ENCODE measurements around the gene ABCA6. TPM values are rescaled to one million over a fixed set of nuclear protein-coding genes. Genes with fewer than 3 reads are reported as not detected.

Gene ABCA6
- polyA plus RNA-seq, 2 of the 4 experiments (the other 2 are of a cell fraction): 0.05 TPM; not detected in 1

GRCh38 chr17:69030169-69030568, 111.5 kb downstream of the ABCA6 start (continued):
- no peak for TF ChIP-seq ZSCAN20 (CRISPR knock-in tag; IDR thresholded peaks at IDR 0.05)
- no peak for TF ChIP-seq ESRRA (IDR thresholded peaks at IDR 0.05; ENCODE audit: borderline replicate concordance, low read length)
- TF ChIP-seq CHD4 (IDR thresholded peaks at IDR 0.05; ENCODE audit: borderline replicate concordance): no peak

Small RNA genes lying within 50 kb of the gene (small RNA-seq; reads per million reads assigned to genes)
- gene MIR4524B: 0 reads per million in 6 experiments

Other genes starting within 250 kb of the ABCA6 start
- 0.34 and 0.36 TPM in 2 replicates for gene ABCA8, start 186.5 kb downstream of the ABCA6 start, polyA plus RNA-seq (2011; rRNA removed)
- gene ABCA8, start 186.5 kb downstream of the ABCA6 start, polyA plus RNA-seq (2017; fragmentation: RNase III; extraction: RNeasy Plus Mini Kit Qiagen cat#74134 plus additional on column Dnase treatment): 0.26 to 0.61 TPM (median 0.33 TPM) in 3 replicates
- gene ABCA9, start 81.0 kb downstream of the ABCA6 start, polyA plus RNA-seq (2011; rRNA removed): 0.01 TPM in 1 of 2 replicates, not detected in the other
- gene ABCA9, start 81.0 kb downstream of the ABCA6 start, polyA plus RNA-seq (2017; fragmentation: RNase III; extraction: RNeasy Plus Mini Kit Qiagen cat#74134 plus additional on column Dnase treatment): 0.03 TPM in 1 of 3 replicates, not detected in the others
- gene ABCA10, start 86.9 kb upstream of the ABCA6 start, polyA plus RNA-seq (2011; rRNA removed): 0.38 and 0.66 TPM in 2 replicates
- gene ABCA10, start 86.9 kb upstream of the ABCA6 start, polyA plus RNA-seq (2017; fragmentation: RNase III; extraction: RNeasy Plus Mini Kit Qiagen cat#74134 plus additional on column Dnase treatment): 0.16 to 0.22 TPM (median 0.17 TPM) in 3 replicates
- gene ABCA5, start 185.2 kb upstream of the ABCA6 start, polyA plus RNA-seq (2011; rRNA removed): 6.9 and 9.1 TPM in 2 replicates
- gene ABCA5, start 185.2 kb upstream of the ABCA6 start, polyA plus RNA-seq (2017; fragmentation: RNase III; extraction: RNeasy Plus Mini Kit Qiagen cat#74134 plus additional on column Dnase treatment): 4.1 to 4.5 TPM (median 4.5 TPM) in 3 replicates